ENCODE measurements around the gene FOXN1.

Gene FOXN1

GRCh38 chr17:28527859-28528258 is 21.7 kb downstream of the FOXN1 start:
- DNase-seq = no peak

- DNase-seq = no peak
Observed at GRCh38 chr17:28528327-28529012, 22.3 kb downstream of the FOXN1 start.

GRCh38 chr17:28529013-28529400 is 22.9 kb downstream of the FOXN1 start:
- DNase-seq = no peak

GRCh38 chr17:28530250-28530649 is 24.1 kb downstream of the FOXN1 start:
- no peak for DNase-seq

GRCh38 chr17:28530926-28531325 is 24.8 kb downstream of the FOXN1 start:
- no peak for DNase-seq

- DNase-seq = no peak
Observed at GRCh38 chr17:28532050-28532960, 26.2 kb downstream of the FOXN1 start.

- no peak for DNase-seq
Observed at GRCh38 chr17:28533091-28533807, 27.1 kb downstream of the FOXN1 start.

- no peak for DNase-seq
Observed at GRCh38 chr17:28534740-28535375, 28.7 kb downstream of the FOXN1 start.

- no peak for DNase-seq
Observed at GRCh38 chr17:28536532-28537218, 30.5 kb downstream of the FOXN1 start.

- DNase-seq = no peak
Observed at GRCh38 chr17:28537219-28537610, 31.1 kb downstream of the FOXN1 start.

DNA sequence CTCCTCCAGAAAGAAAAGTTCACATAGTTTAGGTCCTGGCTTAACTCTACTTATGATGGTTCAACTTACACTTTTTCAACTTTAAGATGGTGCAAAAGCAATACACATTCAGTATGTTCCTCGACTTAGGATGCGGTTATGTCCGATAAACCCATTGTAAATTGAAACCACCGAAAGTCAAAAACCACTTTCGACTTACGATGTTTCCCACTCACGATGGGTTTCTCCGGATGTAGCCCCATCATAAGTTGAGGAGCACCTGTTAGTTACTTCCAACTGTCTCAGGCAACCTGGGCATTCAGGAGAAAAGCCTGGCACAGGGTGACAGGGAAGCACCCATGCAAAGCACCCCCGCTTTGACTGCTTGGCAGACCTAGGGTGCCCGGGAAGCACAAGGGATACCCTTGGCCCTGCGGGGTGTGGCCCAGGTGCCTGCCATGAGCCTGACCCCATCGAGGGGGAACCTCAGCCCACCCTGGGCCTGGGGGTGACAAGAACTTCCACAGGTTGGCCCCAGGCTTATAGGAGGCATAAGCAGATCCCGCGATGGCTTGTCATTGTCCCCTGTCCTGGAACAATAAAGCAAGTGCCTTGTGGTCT is 32.2 kb downstream of the FOXN1 start:
- no peak for DNase-seq

GRCh38 chr17:28540231-28540630 is 34.1 kb downstream of the FOXN1 start:
- DNase-seq = no peak

- DNase-seq = no peak
Observed at GRCh38 chr17:28541439-28541838, 35.3 kb downstream of the FOXN1 start.

DNA sequence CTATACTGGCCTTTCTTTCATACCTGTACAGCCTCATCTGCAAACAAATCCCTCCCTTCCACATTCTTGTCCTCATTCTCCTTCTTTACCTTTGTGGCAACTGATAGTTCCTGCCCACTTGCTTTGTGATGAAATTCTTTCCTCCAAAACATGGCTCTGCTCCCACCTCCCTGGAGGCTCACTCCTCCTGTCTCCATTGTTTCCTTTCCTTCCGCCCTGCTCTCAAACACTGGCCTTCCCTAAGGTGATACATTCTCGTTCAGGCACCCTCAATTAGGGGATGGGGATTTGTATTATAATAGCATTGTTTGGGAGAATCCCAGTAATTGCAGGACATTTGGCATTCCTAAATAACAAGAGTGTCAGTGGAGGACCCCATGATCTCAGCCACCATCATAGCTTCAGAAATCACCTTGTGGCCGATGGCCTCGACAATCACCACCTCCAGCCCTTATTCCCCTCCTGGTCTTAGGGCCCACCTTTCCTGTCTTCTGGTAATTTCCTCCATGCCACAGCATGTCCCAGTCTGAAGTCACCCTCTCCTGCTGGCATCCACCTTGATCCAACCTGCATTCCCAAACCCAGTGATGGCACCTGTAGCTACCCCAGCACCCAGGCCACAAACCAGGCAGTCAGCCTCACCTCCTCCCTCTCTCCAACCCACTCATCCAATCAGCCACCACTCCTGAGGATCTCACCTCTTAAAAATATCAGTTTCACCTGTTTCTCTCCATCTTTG is 38.4 kb downstream of the FOXN1 start:
- DNase-seq = no peak

DNA sequence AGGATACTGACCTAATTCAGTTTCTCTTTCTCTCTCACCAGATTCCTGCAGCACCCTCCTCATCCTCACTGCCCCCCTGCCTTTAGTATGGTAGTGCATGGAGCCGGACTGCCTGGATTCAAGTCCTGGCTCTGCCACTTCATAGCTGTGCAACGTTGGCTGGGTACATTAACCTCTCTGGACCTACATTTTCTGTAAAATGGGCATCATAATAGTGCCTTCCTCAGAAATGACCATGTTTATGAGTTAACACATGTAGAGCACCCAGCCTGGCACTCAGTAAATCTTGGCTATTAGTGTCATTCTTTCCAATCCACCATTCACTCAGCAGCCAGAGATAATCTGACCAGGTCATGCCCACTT is 39.0 kb downstream of the FOXN1 start:
- DNase-seq = no peak

GRCh38 chr17:28545787-28546415 is 39.8 kb downstream of the FOXN1 start:
- DNase-seq = no peak

- no peak for DNase-seq
Observed at GRCh38 chr17:28547096-28547622, 41.0 kb downstream of the FOXN1 start.

GRCh38 chr17:28547623-28548416 is 41.7 kb downstream of the FOXN1 start:
- peak; percentile 47 for DNase-seq

DNA sequence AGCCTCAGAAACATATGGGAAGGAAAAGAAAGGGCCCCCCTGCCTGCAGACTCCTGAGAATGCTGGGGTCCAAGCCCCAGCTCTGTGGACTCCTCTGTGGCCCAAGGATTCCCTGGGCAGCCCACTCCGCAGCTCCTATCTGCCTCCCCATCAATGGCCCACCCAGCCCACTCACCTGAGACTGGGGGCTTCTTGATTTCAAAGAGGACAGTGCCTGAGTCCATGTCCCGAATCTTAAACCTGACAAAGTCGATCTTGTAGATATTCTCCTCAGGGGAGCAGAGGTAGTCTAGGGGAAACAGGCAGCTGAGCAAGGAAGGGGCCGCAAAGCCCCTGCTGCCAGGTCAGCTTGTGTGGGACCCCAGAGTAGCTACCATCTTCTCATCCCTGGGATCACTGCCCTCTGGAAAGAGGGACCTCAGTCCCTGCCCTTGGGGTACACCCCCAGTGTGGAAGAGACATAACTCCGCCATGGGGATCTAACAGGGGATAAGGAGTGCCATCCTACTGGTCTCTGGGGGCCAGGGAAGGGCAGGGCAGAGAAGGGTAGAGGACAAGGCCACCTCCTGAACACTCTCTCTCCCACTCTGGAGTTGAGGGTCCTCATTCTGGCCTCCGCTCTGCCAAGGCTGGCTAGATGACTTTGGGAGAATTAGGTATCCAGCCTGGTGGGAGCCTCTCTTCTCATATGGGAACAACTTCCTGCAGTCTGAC is 42.4 kb downstream of the FOXN1 start:
- no peak for DNase-seq

All from SHP77 treated with DMSO at 0.1 percent for 48 hours (cell line).